GM12875 (cell line): ENCODE results near the gene VKORC1L1.
"Not testable (repeated sequence)": the region's sequence is repeated elsewhere in the genome, so short reads cannot be mapped to it uniquely, and the experiment has no call there.

Source experiments
- H3K4me3 ChIP-seq: one replicate; pipeline ENCODE4 v1.5.1; 2011; ENCODE audit warnings: low read depth, low read length, control low read depth
- TF ChIP-seq, protein P1 (sequence below): IDR thresholded peaks from 2 replicates; pipeline ENCODE4 v1.5.1; 2011; ENCODE audit warnings: low read depth, mild to moderate bottlenecking, control low read depth, inconsistent platforms, low read length, moderate library complexity, borderline replicate concordance; ENCODE audit not compliant: insufficient read depth

The VKORC1L1 gene

DNA sequence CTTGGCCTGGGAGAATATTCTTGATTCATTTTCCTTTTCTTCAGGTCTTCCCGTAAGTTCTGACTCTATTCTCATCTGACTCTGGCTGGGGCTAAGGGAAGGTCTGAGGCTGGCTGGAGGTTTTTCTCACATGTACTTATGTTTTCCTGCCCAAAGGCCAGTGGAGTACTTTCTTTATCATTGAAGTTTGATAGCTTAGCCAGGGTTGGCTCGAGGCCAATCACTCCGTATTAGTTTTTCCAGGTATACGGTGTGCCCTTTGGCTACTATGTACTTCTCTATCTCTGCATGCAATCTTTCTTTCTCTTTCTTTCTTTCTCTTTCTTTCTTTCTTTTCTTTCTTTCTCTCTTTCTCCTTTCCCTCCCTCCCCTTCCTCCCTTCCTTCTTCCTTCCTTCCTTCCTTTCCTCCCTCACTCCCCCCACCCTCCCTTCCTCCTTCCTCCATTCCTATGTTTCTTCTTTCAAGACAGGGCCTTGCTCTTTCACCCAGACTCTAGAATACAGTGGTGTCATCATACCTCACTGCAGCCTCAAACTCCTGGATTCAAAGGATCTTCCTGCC is 26.8 kb upstream of the VKORC1L1 start:
- TF ChIP-seq, protein P1, sequence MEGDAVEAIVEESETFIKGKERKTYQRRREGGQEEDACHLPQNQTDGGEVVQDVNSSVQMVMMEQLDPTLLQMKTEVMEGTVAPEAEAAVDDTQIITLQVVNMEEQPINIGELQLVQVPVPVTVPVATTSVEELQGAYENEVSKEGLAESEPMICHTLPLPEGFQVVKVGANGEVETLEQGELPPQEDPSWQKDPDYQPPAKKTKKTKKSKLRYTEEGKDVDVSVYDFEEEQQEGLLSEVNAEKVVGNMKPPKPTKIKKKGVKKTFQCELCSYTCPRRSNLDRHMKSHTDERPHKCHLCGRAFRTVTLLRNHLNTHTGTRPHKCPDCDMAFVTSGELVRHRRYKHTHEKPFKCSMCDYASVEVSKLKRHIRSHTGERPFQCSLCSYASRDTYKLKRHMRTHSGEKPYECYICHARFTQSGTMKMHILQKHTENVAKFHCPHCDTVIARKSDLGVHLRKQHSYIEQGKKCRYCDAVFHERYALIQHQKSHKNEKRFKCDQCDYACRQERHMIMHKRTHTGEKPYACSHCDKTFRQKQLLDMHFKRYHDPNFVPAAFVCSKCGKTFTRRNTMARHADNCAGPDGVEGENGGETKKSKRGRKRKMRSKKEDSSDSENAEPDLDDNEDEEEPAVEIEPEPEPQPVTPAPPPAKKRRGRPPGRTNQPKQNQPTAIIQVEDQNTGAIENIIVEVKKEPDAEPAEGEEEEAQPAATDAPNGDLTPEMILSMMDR, result no peak
- no peak overlapping the region for H3K4me3 ChIP-seq

DNA sequence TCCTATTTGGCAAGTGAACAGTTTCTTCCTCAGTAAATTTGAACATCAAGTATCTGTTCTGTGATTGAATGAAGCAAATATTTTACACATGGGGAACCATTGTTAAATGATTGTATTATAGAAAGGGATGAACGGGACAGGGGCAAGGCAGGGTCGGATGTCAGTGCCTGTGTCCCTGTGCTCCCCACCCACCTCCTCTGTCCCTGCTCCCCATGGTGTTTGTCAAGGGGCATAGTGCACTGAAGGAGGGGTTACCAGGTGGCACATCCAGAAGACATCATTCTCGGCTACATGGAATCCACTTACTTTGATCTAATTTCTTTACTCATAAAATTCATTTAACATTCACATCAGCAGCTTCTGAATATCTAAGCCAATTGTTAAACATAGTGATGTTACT is 19.4 kb upstream of the VKORC1L1 start:
- H3K4me3 ChIP-seq, result not testable (repeated sequence)

DNA sequence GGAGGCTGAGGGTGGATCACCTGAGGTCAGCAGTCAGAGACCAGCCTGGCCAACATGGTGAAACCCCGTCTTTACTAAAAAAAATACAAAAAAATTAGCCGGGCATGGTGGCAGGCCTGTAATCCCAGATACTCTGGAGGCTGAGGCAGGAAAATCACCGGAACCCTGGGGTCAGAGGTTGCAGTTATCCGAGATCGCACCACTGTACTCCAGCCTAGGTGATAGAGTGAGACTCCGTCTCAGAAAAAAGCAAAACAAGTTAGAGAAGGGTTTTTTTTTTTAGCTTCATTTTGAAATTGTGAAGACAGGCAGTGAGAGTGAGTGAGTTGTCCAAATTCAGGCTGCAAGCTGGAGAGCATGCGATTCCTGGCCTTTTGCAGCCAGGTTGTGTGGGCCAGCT is 19.0 kb upstream of the VKORC1L1 start:
- not testable (repeated sequence) for H3K4me3 ChIP-seq

DNA sequence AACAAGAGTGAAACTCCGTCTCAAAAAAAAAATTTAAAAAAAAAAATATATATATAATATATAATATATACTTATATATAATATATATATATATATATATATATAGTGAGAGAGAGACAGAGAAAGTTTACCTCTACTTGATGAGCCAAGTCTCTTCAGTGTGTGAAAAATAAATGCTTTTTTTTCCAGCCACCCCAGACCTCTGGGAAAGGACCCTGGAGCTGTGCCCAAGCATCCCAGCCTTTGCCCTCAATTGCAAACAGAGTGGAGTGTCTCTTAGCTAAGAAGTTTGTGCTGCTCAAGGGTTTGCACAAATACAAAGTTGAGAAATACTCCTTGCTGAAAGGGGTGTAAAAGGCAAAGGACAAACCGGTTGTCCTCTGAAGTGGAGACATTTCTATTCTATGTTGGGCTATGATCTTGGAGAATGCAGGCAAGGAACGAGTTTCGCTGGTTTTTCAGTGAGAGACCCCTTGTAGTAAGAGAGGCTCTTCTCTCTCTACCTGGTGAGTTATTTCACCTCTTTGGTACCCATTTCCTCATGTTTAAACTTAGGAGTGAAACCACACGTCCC is 15.5 kb upstream of the VKORC1L1 start:
- not testable (repeated sequence) for H3K4me3 ChIP-seq

DNA sequence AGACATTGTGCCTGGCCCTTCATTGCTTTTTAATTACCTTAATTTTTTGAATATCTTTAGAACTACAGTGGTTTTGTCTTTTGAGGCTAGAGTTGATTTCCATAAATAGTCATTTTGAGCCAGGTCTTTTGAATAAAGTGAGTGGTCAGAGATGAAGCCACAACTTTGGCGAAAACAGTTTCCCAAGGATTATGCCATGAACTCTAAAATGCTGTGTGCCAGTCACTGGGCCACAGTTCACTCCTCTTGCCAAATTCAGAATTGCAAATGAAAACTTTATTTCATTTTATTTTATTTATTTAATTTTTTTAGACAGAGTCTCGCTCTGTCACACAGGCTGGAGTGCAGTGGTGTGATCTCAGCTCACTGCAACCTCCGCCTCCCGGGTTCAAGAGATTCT is 14.2 kb upstream of the VKORC1L1 start:
- H3K4me3 ChIP-seq, result not testable (repeated sequence)

DNA sequence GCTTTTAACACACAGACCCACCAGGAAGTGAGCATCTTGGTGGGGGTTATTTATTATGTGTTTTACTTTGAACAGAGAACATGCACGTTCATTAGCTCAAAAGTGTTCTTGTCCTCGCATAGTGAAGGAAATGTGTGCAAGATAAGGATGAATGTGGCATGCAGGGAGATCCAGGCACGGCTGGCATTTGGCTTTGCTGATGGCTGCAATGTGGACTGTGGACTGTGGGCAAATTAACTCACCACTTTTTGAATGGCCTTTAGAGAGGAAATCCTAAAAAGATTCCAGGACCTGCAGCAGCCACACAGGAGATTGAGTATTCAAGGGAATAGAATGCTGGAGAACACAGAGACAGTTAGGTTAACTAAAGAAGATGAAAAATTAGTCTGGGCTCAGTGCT is 6.6 kb upstream of the VKORC1L1 start:
- not testable (repeated sequence) for H3K4me3 ChIP-seq

DNA sequence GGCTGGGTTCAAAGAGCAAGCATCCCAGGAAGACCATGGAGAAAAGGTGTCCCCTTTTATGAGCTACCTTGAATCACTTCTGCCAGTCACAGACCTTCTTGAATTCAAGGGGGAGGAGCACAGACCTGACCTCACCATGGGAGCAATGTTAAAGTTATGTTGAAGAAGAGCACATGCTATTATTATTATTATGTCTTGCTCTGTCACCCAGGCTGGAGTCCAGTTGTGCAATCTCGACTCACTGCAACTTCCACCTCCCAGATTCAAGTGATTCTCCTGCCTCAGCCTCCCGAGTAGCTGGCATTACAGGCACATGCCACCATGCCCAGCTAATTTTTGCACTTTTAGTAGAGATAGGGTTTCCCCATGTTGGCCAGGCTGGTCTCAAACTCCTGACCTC is 5.2 kb upstream of the VKORC1L1 start:
- not testable (repeated sequence) for H3K4me3 ChIP-seq

DNA sequence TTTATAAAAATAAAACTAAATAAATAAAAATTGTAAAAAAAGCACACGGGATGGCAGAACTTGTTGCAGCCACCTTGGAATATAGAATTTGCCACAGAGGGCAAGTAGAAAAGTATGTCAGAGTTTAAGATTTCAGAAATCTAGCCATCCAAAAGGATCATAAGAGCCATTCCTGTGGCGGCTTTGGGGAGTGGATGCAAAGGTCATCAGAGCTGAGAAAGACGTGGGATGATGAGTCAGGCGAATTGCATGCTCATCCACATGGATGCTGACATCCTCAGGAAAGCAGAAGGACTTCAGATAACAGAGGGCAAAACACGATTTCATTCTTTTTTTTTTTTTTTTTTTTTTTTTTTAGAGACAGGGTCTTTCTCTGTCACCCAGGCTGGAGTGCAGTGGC is 3.6 kb upstream of the VKORC1L1 start:
- not testable (repeated sequence) for H3K4me3 ChIP-seq

DNA sequence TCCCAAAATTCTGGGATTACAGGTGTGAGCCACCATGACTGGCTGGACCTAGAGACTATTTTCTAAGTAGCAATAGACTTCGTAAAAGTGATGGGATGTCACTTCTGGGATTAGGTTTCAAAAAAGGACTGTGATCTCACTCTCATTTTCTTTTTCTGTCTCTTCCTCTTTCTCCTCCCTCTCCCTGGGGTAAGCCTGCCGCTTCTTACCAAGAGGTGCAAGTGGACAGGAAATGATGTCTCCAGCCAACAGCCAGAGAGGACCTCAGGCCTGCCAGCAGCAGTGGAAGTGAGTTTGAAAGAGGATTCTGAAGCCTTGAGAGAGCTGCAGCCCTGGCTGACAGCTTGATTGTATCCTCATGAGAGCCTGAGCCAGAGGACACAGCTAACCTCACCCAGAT is 1.4 kb upstream of the VKORC1L1 start:
- H3K4me3 ChIP-seq, result not testable (repeated sequence)

DNA sequence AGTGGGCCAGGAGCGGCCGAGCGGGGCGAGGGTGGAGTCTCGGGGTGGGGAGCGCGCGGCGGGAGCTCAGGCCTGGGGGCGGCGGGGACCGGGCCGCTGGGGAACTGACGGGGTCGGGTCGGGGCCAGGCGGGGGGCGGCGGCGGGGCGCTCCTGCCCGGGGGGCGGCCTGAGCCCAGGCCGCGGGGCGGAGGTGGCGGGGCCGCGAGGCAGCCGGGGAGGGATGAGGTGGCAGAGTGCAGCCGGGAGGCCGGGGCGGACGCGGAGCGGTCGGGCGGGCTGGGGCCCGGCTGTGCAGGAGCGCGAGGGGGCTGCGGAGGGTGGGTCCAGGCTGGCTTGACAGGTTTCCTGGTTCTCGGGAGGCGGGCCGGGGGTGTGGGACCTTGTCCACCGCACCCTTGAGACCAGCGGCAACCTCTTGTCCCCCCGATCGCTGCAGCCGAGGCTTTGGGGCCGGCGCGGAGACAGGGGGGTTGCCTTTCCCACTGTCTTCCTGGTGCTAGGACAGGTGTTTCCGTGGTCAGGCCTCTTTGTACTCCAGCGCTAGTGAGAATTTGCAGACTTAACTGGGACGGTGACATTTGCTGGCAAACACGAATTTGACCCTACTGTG is 814 bp downstream of the VKORC1L1 start:
- peak overlapping the region; percentile 82 for H3K4me3 ChIP-seq

DNA sequence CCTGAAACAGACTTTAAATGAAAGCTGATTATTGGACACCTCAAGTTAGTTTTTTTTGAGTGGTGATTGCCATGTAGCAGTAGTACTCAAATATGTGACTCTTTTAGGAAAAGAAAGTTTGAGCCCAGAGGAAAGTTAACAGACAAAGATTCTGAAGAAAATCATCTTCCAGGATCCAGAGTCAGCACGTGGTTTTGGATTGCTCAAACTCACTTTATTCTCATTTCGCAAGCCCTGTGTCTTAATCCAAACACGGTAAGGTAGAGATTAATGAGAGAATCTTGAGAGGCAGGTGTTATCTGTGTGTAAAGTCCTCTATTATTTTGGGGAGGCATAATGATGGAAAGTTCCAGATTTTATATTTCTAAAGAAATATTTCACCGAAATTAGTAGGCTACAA is 2.8 kb downstream of the VKORC1L1 start:
- not testable (repeated sequence) for H3K4me3 ChIP-seq

DNA sequence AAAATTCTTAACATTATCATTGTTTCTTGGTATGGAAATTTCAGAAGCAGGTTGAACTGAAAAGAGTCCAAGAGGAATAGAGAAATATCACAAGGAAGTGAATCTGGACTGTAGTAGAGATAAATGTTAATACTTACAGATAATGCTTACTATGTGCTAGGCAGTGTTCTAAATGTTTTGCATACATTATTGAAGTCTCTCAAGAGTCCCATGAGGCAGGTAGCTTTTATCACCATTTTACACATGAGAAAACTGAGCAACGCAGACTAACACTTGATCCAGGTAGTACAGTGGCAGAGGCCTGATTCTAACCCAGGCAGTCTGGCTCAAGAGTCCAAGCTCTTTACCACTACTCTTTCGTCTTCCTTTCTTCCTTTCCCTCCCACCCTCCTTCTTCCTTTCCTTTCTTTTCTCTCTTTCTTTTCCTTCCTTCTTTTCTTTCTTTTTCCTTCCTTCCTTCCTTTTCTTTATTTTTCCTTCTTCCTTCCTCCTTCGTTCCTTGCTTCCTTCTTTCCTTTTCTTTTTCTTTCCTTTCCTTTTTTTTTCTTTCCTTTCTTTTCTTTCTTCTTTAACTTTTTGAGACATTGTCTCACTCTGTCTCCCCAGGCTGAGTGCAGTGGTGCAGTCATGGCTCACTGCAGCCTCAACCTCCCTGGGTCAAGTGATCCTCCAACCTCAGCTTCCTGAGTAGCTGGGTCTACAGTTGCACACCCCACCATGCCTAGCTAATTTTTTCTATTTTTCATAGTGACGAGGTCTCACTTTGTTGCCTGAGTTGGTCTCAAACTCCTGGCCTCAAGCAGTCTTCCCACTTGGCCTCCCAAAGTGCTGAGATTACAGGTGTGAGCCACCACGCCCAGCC is 6.6 kb downstream of the VKORC1L1 start:
- not testable (repeated sequence) for H3K4me3 ChIP-seq

DNA sequence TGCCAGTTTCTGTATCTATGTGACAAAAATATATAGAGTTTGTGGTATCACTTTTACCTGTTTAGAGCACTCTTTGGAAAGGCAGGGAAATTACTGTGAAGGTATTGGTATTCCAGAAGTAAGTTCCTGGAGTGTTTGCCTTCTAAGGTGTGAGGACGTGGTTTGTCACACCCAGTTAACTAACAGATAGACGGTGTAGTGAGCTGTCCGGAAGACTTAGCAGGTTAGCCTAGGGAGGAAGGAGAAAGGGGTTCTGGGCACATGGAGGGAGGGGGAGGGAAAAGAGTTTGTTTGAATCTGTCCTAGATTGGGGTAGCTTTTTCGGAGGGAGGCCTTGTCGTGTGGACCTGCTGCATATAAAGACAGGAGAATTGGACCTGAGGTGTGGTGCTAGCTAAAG is 7.4 kb downstream of the VKORC1L1 start:
- H3K4me3 ChIP-seq, result not testable (repeated sequence)

DNA sequence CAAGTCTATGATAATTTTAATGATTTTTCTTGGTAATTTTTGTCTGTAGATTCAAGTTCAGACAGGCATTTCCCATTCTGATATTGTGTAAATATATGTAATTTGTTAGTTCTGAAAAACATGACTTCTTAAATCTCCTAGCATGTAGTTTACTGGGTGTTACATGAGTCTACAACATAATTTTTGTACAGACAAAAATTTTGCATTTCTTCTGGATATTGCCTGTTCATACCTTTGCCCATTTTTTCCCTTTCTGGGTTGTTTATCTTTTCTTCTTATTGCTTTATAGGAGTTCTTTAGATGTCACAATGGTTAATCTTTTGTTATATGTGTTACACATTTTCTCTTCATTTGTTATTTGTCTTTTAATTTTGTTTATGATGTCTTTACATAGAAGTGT is 12.1 kb downstream of the VKORC1L1 start:
- H3K4me3 ChIP-seq, result not testable (repeated sequence)

DNA sequence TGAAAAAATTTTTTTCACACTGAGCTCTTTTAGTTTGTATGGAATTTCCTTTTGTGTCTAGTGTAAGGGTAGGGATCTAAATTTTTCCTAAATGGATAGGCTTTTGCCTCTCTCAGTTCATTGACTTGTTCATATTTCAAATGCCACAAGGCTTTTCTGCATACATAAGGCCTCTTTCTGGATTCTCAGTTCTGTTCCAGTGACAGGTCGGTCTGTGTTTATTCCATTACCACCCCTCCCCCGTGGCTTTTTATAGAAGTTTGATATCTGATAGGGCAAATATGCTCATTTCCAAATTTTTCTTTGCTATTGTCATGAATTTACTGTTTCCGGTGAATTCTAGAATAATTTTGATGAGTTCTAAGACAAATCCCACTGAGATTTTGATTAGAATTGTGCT is 12.7 kb downstream of the VKORC1L1 start:
- not testable (repeated sequence) for H3K4me3 ChIP-seq

DNA sequence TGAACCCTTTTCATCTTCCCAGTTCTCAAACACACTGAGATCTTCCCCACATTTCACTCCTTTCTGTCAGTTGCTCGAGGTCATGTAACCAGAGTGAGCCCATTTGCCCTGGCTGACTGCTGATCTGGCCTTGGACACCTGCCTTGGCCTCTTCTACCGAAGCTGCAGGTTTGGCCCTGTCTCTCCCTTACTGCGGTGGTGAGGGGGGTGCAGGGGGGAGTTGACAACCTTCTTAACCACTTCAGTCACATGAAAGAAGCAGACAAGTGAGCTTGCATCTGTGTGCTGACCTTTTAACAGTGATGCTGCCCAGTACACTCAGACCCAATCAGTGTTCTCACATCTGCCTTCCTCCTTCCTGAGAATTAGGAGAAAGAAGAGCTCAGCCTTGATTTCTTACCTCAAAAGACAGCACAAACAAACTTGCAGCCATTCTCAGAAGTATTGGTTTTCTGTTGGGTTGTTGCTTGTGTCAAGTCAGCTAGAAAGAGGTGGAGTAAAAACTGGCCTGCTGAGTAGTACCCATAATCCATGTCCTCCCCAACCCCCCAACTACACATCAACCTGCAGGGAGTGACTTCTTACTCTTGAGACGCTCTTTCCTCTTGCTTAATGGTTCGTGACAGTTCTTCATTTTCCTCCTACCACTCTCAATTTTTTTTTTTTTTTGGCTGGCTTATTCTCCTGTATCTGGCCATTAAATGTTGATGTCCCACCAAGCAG is 15.7 kb downstream of the VKORC1L1 start:
- not testable (repeated sequence) for H3K4me3 ChIP-seq

DNA sequence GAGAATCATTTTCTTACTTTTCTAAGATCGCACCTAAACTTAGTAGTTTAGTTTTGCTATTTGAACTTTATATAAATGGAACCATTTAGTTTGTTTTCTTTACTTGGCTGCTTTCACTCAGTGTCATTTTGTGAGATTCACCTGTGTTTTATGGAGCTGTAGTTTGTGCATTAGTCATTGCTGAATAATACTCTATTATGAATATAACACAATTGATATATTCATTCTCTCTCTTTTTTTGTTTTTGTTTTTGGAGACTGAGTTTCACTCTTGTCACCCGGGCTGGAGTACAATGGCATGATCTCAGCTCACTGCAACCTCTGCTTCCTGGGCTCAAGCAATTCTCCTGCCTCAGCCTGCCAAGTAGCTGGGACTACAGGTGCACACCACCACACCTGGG is 16.8 kb downstream of the VKORC1L1 start:
- not testable (repeated sequence) for H3K4me3 ChIP-seq
